Keratinocyte (primary cell): ENCODE results near the gene PNLDC1. TPM values are rescaled to one million over a fixed set of nuclear protein-coding genes. Genes with fewer than 3 reads are reported as not detected.

Experiments used
- DNase-seq: peaks from one replicate; pipeline ENCODE4 v3.0.0-alpha.2; 2011; ENCODE audit warnings: low read depth, missing footprints, low spot score
- FAIRE-seq: peaks from 2 replicates; lab custom pipeline; 2011; peaks lifted over from hg19 to GRCh38; lab: Jason Lieb, UNC
- H2AFZ ChIP-seq: 2 replicates; pipeline ENCODE4 v1.6.0; 2012; ENCODE audit warnings: low read length, control low read depth, inconsistent platforms; ENCODE audit not compliant: control insufficient read depth
- H3K27ac ChIP-seq: 2 replicates; pipeline ENCODE4 v1.5.1; 2011; ENCODE audit warnings: low read length; ENCODE audit not compliant: control insufficient read depth, insufficient read depth
- H3K27me3 ChIP-seq: 3 replicates; pipeline ENCODE4 v1.6.0; 2011; ENCODE audit warnings: low read length; ENCODE audit not compliant: control insufficient read depth, insufficient read depth; ENCODE audit errors: extremely low read depth
- H3K36me3 ChIP-seq, 2 experiments: 2 replicates in 1 of 2; 3 replicates in 1 of 2; pipeline ENCODE4 v1.5.1; 2011; ENCODE audit warnings: low read length in 2 of 2, mild to moderate bottlenecking in 1 of 2; ENCODE audit not compliant: control insufficient read depth in 2 of 2, insufficient read depth in 2 of 2; ENCODE audit errors: extremely low read depth in 1 of 2
- H3K4me1 ChIP-seq: 3 replicates; pipeline ENCODE4 v1.5.1; 2011; ENCODE audit warnings: low read length; ENCODE audit not compliant: control insufficient read depth, insufficient read depth; ENCODE audit errors: extremely low read depth
- H3K4me2 ChIP-seq: 3 replicates; pipeline ENCODE4 v1.6.0; 2011; ENCODE audit warnings: low read depth, low read length; ENCODE audit not compliant: control insufficient read depth, insufficient read depth; ENCODE audit errors: extremely low read depth
- H3K4me3 ChIP-seq, 3 experiments: fragments of 200-600 bp in 1 of 3; sonication (generic) in 1 of 3; 2 replicates in 2 of 3; 3 replicates in 1 of 3; pipeline ENCODE4 v1.5.1; 2011 to 2016; ENCODE audit warnings: low read length in 3 of 3, mild to moderate bottlenecking in 3 of 3, control low read depth in 2 of 3, inconsistent platforms in 1 of 3, low read depth in 1 of 3, mixed read lengths in 1 of 3, mixed run types in 1 of 3, moderate library complexity in 1 of 3; ENCODE audit not compliant: control insufficient read depth in 2 of 3, insufficient read depth in 2 of 3; ENCODE audit errors: extremely low read depth in 1 of 3
- H3K79me2 ChIP-seq: 2 replicates; pipeline ENCODE4 v1.6.0; 2012; ENCODE audit warnings: low read length; ENCODE audit not compliant: control insufficient read depth, insufficient read depth
- H3K9ac ChIP-seq: 3 replicates; pipeline ENCODE4 v1.6.0; 2011; ENCODE audit warnings: low read length; ENCODE audit not compliant: control insufficient read depth, insufficient read depth; ENCODE audit errors: extremely low read depth
- H3K9me1 ChIP-seq: 3 replicates; pipeline ENCODE4 v1.6.0; 2011; ENCODE audit warnings: low read length; ENCODE audit not compliant: control insufficient read depth, insufficient read depth; ENCODE audit errors: extremely low read depth
- H3K9me3 ChIP-seq: 2 replicates; pipeline ENCODE4 v1.5.1; 2012; ENCODE audit warnings: low read depth, low read length; ENCODE audit not compliant: control insufficient read depth
- H4K20me1 ChIP-seq: 3 replicates; pipeline ENCODE4 v1.6.0; 2011; ENCODE audit warnings: low read length; ENCODE audit not compliant: control insufficient read depth, insufficient read depth; ENCODE audit errors: extremely low read depth
- CTCF ChIP-seq, 3 experiments: IDR thresholded peaks in 1 of 3; conservative IDR thresholded peaks in 1 of 3; optimal IDR thresholded peaks in 1 of 3; 2 replicates in 2 of 3; 3 replicates in 1 of 3; pipeline versions ENCODE3 to v1.5.1; 2011; ENCODE audit warnings: low read length in 3 of 3, mild to moderate bottlenecking in 3 of 3, moderate library complexity in 2 of 3, control low read depth in 1 of 3, inconsistent platforms in 1 of 3; ENCODE audit not compliant: insufficient read depth in 2 of 3; ENCODE audit errors: extremely low read depth in 1 of 3
- EZH2 ChIP-seq: IDR thresholded peaks from one replicate; pipeline ENCODE4 v1.6.1; 2012; ENCODE audit warnings: inconsistent platforms, mild to moderate bottlenecking, low read length, moderate library complexity
- dilution Hi-C: fragments of 300-500 bp; cut with MboI; formaldehyde crosslinking; loops from one replicate; pipeline ENCODE4 v1.7.0; 2020; ENCODE audit warnings: low sequenced_read_pairs; ENCODE audit not compliant: extremely low pct_ligation_motif_present
- polyA plus RNA-seq, 5 experiments: library from polyadenylated mRNA; depleted of rRNA in 3 of 5; stranded (reverse) in 3 of 5; stranded (forward) in 1 of 5; unstranded in 1 of 5; fragments of >200 nt; gene quantifications; 1 replicate in 1 of 5; 2 replicates in 3 of 5; 3 replicates in 1 of 5; pipeline versions ENCODE4 v1.2.1 to v1.2.3, GENCODE V29; 2011 to 2012; ENCODE audit warnings: missing spikeins in 2 of 5, low read depth in 1 of 5, low replicate concordance in 1 of 5

PNLDC1 gene
- polyA plus RNA-seq, 1 donor (not counting 4 experiments of a cell fraction or from before 2014, with no cell fraction given) = 0.14 TPM

DNA sequence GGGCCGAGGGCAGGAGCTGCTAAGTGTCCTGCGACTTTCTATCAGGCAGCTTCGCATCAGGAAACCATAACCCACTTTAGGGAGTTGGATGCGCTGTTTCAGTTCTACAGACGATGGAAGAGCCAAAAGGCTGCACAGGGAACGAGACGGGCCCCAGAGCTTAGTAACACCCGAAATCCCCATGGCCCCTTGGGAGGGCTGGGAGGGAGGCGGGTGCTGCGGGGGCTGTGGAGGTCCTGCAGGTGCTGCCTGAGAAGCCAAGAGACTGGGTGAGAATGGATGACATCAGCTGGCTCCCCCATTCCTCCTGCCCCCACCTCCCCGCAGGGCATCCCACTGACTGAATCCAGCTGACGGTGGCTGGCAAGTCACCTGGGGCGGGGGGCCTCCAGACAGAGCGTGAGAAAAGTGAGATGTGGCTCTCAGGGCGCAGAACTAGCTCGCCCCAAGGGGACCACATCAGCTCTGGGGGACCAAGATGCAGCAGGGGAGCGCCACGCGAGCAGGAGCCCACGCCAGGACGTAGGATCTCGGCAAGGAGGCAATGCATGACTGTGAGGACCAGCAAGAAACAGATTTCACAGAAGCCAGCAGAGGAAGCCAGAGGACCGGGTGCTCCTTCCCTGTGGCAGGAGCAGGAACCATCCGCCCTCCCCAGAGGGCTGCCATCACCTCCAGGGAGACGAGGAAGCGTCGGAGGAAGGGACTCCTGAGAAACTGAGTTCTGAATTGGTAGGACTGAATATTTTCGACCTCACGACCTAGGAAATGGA lies 36.8 kb downstream of the PNLDC1 start:
- Histone ChIP-seq H3K9me1 (no peaks in the 10 kb centered on the region), H3K4me3 (no peak overlapping the region), H3K4me1 (peaks cover 8% of the 10 kb centered on the region), H2AFZ (no peak overlapping the region), H3K79me2 (no peaks in the 10 kb centered on the region), H3K9me3 (no peaks in the 10 kb centered on the region), H4K20me1 (no peaks in the 10 kb centered on the region), H3K27me3 (no peaks in the 10 kb centered on the region), H3K9ac (no peak overlapping the region), H3K36me3 (no peaks in the 10 kb centered on the region), H3K4me2 (no peak overlapping the region), H3K27ac (no peak overlapping the region)
- TF ChIP-seq CTCF (optimal IDR thresholded peaks at IDR 0.05 in 1 of 3, IDR thresholded peaks at IDR 0.05 in 1 of 3, conservative IDR thresholded peaks at IDR 0.05 in 1 of 3; ENCODE audit: extremely low read depth in 1 of 3, insufficient read depth in 2 of 3, low read length in 3 of 3) = no peak
- TF ChIP-seq EZH2 = no peak
- no peak for FAIRE-seq
- dilution Hi-C loops = no loop called here
- DNase-seq = no peak

DNA sequence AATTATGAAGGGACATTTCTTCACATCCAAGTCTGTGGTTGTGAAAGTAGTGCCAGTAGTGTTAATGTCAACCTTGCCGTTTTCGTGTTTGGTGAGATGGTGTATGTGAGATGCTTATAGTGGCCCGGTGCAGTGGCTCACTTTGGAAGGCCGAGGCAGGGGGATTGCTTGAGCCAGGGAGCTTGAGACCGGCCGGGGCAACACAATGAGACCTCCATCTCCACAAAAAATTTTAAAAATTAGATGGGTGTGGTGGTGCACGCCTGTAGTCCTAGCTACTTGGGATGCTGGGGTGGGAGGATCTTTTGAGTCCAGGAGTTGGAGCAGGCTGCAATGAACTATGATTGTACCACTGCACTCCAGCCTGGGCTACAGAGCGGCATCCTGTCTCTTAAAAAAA lies 37.4 kb downstream of the PNLDC1 start:
- Histone ChIP-seq H3K27me3 (no peaks in the 10 kb centered on the region), H3K36me3 (no peaks in the 10 kb centered on the region), H3K27ac (no peak overlapping the region), H4K20me1 (no peaks in the 10 kb centered on the region), H3K4me3 (no peak overlapping the region), H3K9me3 (no peaks in the 10 kb centered on the region), H3K4me1 (peaks cover 8% of the 10 kb centered on the region), H3K9me1 (no peaks in the 10 kb centered on the region), H3K9ac (no peak overlapping the region), H2AFZ (no peak overlapping the region), H3K79me2 (no peaks in the 10 kb centered on the region), H3K4me2 (no peak overlapping the region)
- DNase-seq = no peak
- FAIRE-seq = no peak
- TF ChIP-seq EZH2 (no peak), CTCF (optimal IDR thresholded peaks at IDR 0.05 in 1 of 3, IDR thresholded peaks at IDR 0.05 in 1 of 3, conservative IDR thresholded peaks at IDR 0.05 in 1 of 3; ENCODE audit: extremely low read depth in 1 of 3, insufficient read depth in 2 of 3, low read length in 3 of 3) (no peak)
- dilution Hi-C loops = no loop called here
